ENCODE data around the gene CTLA4.

CTLA4 gene

GRCh38 chr2:203893401-203893800 is 25.8 kb downstream of the CTLA4 start:
- no peak for DNase-seq
- Histone ChIP-seq H3K9me3 (no peaks in the 10 kb centered on the region), H3K4me1 (no peaks in the 10 kb centered on the region), H3K27me3 (no peaks in the 10 kb centered on the region; the same call in 1 of the 2 replicates), H3K36me3 (no peaks in the 10 kb centered on the region), H3K4me3 (ENCODE audit: low read depth, low read length) (no peak overlapping the region)
- no peak for TF ChIP-seq CTCF (IDR thresholded peaks at IDR 0.05; ENCODE audit: low read depth, low read length)

GRCh38 chr2:203893840-203894239 is 26.3 kb downstream of the CTLA4 start:
- Histone ChIP-seq H3K36me3 (no peaks in the 10 kb centered on the region), H3K4me3 (ENCODE audit: low read depth, low read length) (no peak overlapping the region), H3K9me3 (no peaks in the 10 kb centered on the region), H3K27me3 (no peaks in the 10 kb centered on the region; the same call in 1 of the 2 replicates), H3K4me1 (no peaks in the 10 kb centered on the region)
- no peak for TF ChIP-seq CTCF (IDR thresholded peaks at IDR 0.05; ENCODE audit: low read depth, low read length)
- DNase-seq, result no peak

DNA sequence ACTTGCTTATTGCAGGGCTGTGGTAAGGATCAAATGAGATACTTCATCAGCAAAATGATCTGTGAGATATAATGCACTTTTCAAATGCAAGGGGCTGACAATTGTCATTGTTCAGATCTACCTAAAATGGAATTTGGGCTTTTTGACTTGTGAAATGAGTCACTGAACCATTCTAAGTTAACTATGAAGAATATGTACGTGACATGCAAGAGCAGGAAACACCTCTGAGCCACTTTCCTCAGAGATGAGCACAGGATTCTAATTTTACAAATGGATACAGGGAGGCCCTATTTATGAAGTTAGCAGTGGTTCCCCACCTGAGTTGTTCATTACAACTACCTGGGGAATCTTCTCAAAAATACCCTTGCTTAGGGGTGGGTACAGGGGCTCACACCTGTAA is 26.7 kb downstream of the CTLA4 start:
- H3K9me3 ChIP-seq, result no peaks in the 10 kb centered on the region
- no peak overlapping the region for H3K4me3 ChIP-seq (ENCODE audit: low read depth, low read length)
- H3K27me3 ChIP-seq, result no peaks in the 10 kb centered on the region; the same call in 1 of the 2 replicates
- TF ChIP-seq CTCF (IDR thresholded peaks at IDR 0.05; ENCODE audit: low read depth, low read length), result no peak
- H3K4me1 ChIP-seq, result no peaks in the 10 kb centered on the region
- DNase-seq, result no peak
- no peaks in the 10 kb centered on the region for H3K36me3 ChIP-seq

DNA sequence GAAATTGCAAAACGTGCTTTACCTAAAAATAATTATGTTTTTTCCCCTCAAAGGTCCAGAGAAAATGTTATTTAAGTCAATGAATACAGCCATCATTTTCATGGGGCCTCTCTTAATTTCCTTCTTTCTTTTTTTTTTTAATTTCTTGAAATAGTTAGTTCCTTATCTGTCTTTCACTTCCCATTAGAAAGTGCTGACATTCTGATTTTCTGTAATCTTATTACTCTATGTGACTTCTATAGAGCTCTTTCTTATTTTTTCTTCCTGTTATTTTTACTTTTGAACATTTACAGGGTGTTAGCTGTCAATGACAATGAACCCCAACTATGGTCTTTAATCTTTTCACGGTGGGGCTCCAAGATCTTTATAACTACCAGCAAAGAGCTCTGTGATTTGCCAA is 30.0 kb downstream of the CTLA4 start:
- Histone ChIP-seq H3K27me3 (no peaks in the 10 kb centered on the region; the same call in 1 of the 2 replicates), H3K36me3 (no peaks in the 10 kb centered on the region), H3K9me3 (peaks cover 8% of the 10 kb centered on the region), H3K4me1 (no peaks in the 10 kb centered on the region), H3K4me3 (ENCODE audit: low read depth, low read length) (no peak overlapping the region)
- TF ChIP-seq CTCF (IDR thresholded peaks at IDR 0.05; ENCODE audit: low read depth, low read length), result no peak
- no peak for DNase-seq

DNA sequence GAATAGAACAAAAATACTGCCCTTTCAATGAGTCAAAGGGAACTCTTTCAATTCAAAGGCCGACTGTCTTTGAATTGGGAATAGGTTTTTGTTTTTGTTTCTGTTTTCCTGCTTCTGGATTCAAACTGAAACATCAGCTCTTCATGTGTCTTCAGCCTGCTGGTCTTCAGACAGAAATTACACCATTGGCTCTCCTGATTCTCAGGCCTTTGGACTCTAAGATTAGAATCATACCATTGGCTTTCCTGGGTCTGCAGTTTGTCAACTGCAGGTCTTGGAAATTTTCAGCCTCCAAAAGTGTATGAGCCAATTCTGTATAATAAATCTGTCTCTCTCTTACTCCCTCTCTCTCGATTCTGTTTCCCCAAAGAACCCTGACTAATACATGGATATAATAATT is 31.1 kb downstream of the CTLA4 start:
- H3K27me3 ChIP-seq, result no peaks in the 10 kb centered on the region; the same call in 1 of the 2 replicates
- DNase-seq, result no peak
- peaks cover 10% of the 10 kb centered on the region for H3K9me3 ChIP-seq
- H3K4me3 ChIP-seq (ENCODE audit: low read depth, low read length), result no peak overlapping the region
- no peak for TF ChIP-seq CTCF (IDR thresholded peaks at IDR 0.05; ENCODE audit: low read depth, low read length)
- no peaks in the 10 kb centered on the region for H3K4me1 ChIP-seq
- H3K36me3 ChIP-seq, result no peaks in the 10 kb centered on the region

- no peaks in the 10 kb centered on the region for H3K4me1 ChIP-seq
- no peaks in the 10 kb centered on the region; the same call in 1 of the 2 replicates for H3K27me3 ChIP-seq
- no peaks in the 10 kb centered on the region for H3K36me3 ChIP-seq
- H3K9me3 ChIP-seq, result peaks cover 10% of the 10 kb centered on the region
- TF ChIP-seq CTCF (IDR thresholded peaks at IDR 0.05; ENCODE audit: low read depth, low read length), result no peak
- no peak for DNase-seq
- no peak overlapping the region for H3K4me3 ChIP-seq (ENCODE audit: low read depth, low read length)
Observed at GRCh38 chr2:203900253-203900652, 32.7 kb downstream of the CTLA4 start.
